Heart left ventricle (tissue), 13 donors: Measurements from ENCODE around the gene METTL9.

Experiments used
- POLR2A ChIP-seq, 2 donors: fragments of 450-650 bp; IDR thresholded peaks; one replicate each; pipeline ENCODE4 v1.6.1; 2017; ENCODE audit warnings: antibody characterized with exemption in 2 of 2, mild to moderate bottlenecking in 2 of 2, moderate library complexity in 2 of 2
- TF ChIP-seq, protein P1 (sequence below), 12 donors: fragments of 200-600 bp; sonication (generic) in 4 of 12; IDR thresholded peaks; one replicate each; pipeline versions ENCODE4 v1.5.0 to v1.8.0; 2018 to 2022; ENCODE audit warnings: antibody characterized with exemption in 12 of 12, mild to moderate bottlenecking in 5 of 12
- donor health status: ischemic (EF 13 %, LVEDD 7.1; RV severe dilation, severe dysfunction).
- donor health status: DM: no; HTN: yes; CAD: no.
- donor health status: DM: no; HTN: no; CAD: no.
- donor health status: ischemic (EF 25% LVEDD 6.9; RV normal size, moderate dysfunction).
- donor health status: ischemic (EF 25% LVEDD 5.7; RV mildly dilated, moderate dysfunction).
- donor health status: ischemic (EF 35%, LVEDD 5.7; RV mildly dilated, moderate dysfunction).
- donor health status: nonischemic (EF 11% LVEDD 7.7; RV severe dilation, severe dysfunction).
- donor health status: DM: yes; HTN: yes; CAD: no.
- donor health status: PGD.
- donor health status: ischemic (EF 29% LVEDD 5.4; RV normal size, mild dysfunction).
- donor health status: nonischemic (EF 23%, LVEDD 6.1; RV moderate dilation, normal function).

DNA sequence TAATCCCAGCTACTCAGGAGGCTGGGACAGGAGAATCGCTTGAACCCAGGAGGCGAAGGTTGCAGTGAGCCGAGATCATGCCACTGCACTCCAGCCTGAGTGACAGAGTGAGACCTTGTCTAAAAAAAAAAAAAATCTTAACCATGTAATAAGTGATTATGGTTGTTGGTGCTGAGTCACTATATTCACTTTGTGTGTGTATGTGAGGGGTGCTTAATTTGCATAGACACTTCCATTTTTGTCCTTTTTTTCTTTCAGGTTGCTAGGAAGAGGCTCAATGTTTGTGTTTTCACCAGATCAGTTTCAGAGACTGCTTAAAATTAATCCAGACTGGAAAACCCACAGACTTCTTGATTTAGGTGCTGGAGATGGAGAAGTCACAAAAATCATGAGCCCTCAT, 18.2 kb downstream of the METTL9 start:
- TF ChIP-seq, protein P1, sequence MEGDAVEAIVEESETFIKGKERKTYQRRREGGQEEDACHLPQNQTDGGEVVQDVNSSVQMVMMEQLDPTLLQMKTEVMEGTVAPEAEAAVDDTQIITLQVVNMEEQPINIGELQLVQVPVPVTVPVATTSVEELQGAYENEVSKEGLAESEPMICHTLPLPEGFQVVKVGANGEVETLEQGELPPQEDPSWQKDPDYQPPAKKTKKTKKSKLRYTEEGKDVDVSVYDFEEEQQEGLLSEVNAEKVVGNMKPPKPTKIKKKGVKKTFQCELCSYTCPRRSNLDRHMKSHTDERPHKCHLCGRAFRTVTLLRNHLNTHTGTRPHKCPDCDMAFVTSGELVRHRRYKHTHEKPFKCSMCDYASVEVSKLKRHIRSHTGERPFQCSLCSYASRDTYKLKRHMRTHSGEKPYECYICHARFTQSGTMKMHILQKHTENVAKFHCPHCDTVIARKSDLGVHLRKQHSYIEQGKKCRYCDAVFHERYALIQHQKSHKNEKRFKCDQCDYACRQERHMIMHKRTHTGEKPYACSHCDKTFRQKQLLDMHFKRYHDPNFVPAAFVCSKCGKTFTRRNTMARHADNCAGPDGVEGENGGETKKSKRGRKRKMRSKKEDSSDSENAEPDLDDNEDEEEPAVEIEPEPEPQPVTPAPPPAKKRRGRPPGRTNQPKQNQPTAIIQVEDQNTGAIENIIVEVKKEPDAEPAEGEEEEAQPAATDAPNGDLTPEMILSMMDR (IDR thresholded peaks at IDR 0.05), result no peak
- no peak for TF ChIP-seq POLR2A (IDR thresholded peaks at IDR 0.05)
